Liver (tissue), 3 donors: Measurements from ENCODE around the gene BTNL2.

Source experiments
- EGR1 ChIP-seq, 2 donors: IDR thresholded peaks; 2 replicates each; pipeline ENCODE4 v1.6.1; 2016 to 2018; ENCODE audit warnings: antibody characterized with exemption in 2 of 2, low read depth in 2 of 2
- RAD21 ChIP-seq, 2 donors: IDR thresholded peaks; 2 replicates each; pipeline ENCODE4 v1.6.1; 2016; ENCODE audit warnings: antibody characterized with exemption in 2 of 2, mild to moderate bottlenecking in 2 of 2
- YY1 ChIP-seq: IDR thresholded peaks from 2 replicates; pipeline ENCODE4 v1.6.1; 2016; ENCODE audit warnings: antibody characterized with exemption, mild to moderate bottlenecking
- TF ChIP-seq, protein P1 (sequence below): fragments of 150-350 bp; IDR thresholded peaks from 2 replicates; pipeline ENCODE4 v1.5.1; 2017; ENCODE audit warnings: improper control_type of control experiment, low read depth, low read length; ENCODE audit not compliant: missing input control
- donor health status: healthy.
- donor health status: healthy.

DNA sequence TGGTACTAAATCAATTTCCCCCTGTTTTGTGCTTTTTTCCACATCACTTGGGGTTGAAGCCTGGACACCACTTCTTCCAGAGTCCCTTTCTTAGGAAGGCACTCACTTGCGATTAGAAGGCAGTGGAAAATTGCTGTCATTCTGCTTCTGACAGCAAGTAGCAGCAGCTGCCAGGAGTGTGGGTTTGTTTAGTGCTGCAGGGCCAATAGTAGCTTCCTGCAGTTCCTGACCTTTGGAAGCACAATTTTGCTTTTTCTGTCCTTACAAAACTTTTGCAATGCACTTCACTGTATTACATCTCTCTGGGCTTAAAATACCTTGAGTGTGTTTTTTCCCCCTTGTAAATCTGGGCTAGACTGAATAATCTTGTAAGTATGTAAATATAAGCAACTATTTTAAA is 20.2 kb upstream of the BTNL2 start:
- peak; percentile 46 to 83 for TF ChIP-seq EGR1 (IDR thresholded peaks at IDR 0.05; ENCODE audit: low read depth in 2 of 2)
- TF ChIP-seq YY1 = peak; percentile 15
- TF ChIP-seq, protein P1, sequence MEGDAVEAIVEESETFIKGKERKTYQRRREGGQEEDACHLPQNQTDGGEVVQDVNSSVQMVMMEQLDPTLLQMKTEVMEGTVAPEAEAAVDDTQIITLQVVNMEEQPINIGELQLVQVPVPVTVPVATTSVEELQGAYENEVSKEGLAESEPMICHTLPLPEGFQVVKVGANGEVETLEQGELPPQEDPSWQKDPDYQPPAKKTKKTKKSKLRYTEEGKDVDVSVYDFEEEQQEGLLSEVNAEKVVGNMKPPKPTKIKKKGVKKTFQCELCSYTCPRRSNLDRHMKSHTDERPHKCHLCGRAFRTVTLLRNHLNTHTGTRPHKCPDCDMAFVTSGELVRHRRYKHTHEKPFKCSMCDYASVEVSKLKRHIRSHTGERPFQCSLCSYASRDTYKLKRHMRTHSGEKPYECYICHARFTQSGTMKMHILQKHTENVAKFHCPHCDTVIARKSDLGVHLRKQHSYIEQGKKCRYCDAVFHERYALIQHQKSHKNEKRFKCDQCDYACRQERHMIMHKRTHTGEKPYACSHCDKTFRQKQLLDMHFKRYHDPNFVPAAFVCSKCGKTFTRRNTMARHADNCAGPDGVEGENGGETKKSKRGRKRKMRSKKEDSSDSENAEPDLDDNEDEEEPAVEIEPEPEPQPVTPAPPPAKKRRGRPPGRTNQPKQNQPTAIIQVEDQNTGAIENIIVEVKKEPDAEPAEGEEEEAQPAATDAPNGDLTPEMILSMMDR = no peak
- peak in 1 of 2 donors; percentile 11 for TF ChIP-seq RAD21 (IDR thresholded peaks at IDR 0.05)
